ENCODE results near the gene AP1AR.
"Not testable (repeated sequence)": the region's sequence is repeated elsewhere in the genome, so short reads cannot be mapped to it uniquely, and the experiment has no call there.

DNA sequence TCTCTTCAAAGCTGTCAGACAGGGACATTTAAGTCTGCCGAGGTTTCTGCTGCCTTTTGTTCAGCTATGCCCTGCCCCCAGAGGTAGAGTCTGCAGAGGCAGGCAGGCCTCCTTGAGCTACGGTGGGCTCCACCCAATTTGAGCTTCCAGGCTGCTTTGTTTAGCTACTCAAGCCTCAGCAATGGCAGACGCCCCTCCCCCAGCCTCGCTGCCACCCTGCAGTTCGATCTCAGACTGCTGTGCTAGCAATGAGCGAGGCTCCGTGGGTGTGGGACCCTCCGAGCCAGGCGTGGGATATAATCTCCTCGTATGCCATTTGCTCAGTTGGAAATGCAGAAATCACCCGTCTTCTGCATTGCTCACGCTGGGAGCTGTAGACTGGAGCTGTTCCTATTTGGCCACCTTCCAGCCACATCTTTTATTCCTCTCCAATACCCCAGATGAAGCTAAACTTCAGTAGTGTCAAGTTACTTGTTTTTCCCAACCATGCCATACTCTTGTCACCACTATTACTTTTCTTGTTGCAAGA, 77.7 kb downstream of the AP1AR start:
- not testable (repeated sequence) for TF ChIP-seq POLR2A (IDR thresholded peaks at IDR 0.05)
- TF ChIP-seq, protein P1, sequence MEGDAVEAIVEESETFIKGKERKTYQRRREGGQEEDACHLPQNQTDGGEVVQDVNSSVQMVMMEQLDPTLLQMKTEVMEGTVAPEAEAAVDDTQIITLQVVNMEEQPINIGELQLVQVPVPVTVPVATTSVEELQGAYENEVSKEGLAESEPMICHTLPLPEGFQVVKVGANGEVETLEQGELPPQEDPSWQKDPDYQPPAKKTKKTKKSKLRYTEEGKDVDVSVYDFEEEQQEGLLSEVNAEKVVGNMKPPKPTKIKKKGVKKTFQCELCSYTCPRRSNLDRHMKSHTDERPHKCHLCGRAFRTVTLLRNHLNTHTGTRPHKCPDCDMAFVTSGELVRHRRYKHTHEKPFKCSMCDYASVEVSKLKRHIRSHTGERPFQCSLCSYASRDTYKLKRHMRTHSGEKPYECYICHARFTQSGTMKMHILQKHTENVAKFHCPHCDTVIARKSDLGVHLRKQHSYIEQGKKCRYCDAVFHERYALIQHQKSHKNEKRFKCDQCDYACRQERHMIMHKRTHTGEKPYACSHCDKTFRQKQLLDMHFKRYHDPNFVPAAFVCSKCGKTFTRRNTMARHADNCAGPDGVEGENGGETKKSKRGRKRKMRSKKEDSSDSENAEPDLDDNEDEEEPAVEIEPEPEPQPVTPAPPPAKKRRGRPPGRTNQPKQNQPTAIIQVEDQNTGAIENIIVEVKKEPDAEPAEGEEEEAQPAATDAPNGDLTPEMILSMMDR (IDR thresholded peaks at IDR 0.05) = not testable (repeated sequence)
